MCF 10A (cell line): ENCODE data around the gene CROT. TPM values are rescaled to one million over a fixed set of nuclear protein-coding genes. Genes with fewer than 3 reads are reported as not detected.

Experiments
- BruUV-seq: library from RNA; stranded (reverse); fragments of 400-500 nt; replicated peaks from 2 replicates; lab custom pipeline; 2021; lab: Mats Ljungman, UMichigan
- CTCF ChIA-PET: fragments of 300-600 bp; sonication (Branson Sonifier 250); formaldehyde crosslinking; extraction: SDS; loops from one replicate; lab custom pipeline; 2021; ENCODE audit warnings: antibody characterized with exemption, inconsistent platforms; lab: Yijun Ruan, JAX
- POLR2A ChIA-PET: fragments of 300-600, 350-650 bp; sonication (Branson Sonifier 250); formaldehyde crosslinking; extraction: SDS; loops from one replicate; lab custom pipeline; 2020; ENCODE audit warnings: antibody characterized with exemption, inconsistent platforms; lab: Yijun Ruan, JAX
- DNase-seq: peaks from one replicate; pipeline ENCODE4 v3.0.0-alpha.2; 2018; ENCODE audit not compliant: unreplicated experiment
- H3K27ac Mint-ChIP-seq: one replicate; pipeline ENCODE4 v1.8.0; 2022; ENCODE audit warnings: mild to moderate bottlenecking, low read depth, mixed read lengths; ENCODE audit not compliant: unreplicated experiment
- H3K27me3 Mint-ChIP-seq: one replicate; pipeline ENCODE4 v1.8.0; 2022; ENCODE audit warnings: mixed read lengths; ENCODE audit not compliant: insufficient read depth, unreplicated experiment
- H3K36me3 Mint-ChIP-seq: one replicate; pipeline ENCODE4 v1.8.0; 2022; ENCODE audit warnings: mild to moderate bottlenecking, moderate library complexity, mixed read lengths; ENCODE audit not compliant: insufficient read depth, unreplicated experiment
- H3K4me1 Mint-ChIP-seq: one replicate; pipeline ENCODE4 v1.8.0; 2022; ENCODE audit warnings: mixed read lengths; ENCODE audit not compliant: insufficient read depth, unreplicated experiment
- H3K4me3 Mint-ChIP-seq: one replicate; pipeline ENCODE4 v1.8.0; 2022; ENCODE audit warnings: mild to moderate bottlenecking, moderate library complexity, mixed read lengths; ENCODE audit not compliant: unreplicated experiment
- H3K9me3 Mint-ChIP-seq: one replicate; pipeline ENCODE4 v1.8.0; 2022; ENCODE audit warnings: mixed read lengths; ENCODE audit not compliant: unreplicated experiment
- intact Hi-C: fragments of 100-400 bp; cut with micrococcal nuclease; formaldehyde crosslinking; loops from 2 replicates; pipeline ENCODE4 v1.14.1; 2022
- total RNA-seq: library from RNA; stranded (reverse); gene quantifications from 2 replicates; pipeline ENCODE4 v1.2.3, GENCODE V29; 2022
- TF ChIP-seq, protein P1 (sequence below): fragments of 200-600 bp; IDR thresholded peaks from one replicate; pipeline ENCODE4 v1.8.0; 2022; ENCODE audit warnings: antibody characterized with exemption, mild to moderate bottlenecking; ENCODE audit not compliant: unreplicated experiment

CROT gene
- total RNA-seq, 1 experiment from 2014 or later = 5.7 TPM

DNA sequence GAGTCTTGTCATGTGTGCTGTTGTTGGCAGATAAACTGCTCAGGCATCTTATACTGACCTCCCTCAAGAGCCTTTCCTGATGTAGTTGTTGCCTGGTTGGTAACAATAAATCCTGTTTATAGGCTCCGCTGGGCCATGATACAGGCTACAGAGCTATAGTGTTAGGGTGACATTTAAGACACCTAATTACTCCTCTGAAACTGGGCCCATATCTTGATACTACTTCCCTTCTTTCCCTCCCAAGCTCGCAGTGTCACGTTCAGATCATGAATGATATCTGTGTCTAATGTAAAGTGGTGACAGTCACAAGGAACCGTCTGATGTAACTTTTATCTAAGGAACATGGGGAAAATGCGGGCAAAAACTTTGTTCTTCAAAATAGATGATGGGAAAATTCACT is 35.4 kb downstream of the CROT start:
- TF ChIP-seq, protein P1, sequence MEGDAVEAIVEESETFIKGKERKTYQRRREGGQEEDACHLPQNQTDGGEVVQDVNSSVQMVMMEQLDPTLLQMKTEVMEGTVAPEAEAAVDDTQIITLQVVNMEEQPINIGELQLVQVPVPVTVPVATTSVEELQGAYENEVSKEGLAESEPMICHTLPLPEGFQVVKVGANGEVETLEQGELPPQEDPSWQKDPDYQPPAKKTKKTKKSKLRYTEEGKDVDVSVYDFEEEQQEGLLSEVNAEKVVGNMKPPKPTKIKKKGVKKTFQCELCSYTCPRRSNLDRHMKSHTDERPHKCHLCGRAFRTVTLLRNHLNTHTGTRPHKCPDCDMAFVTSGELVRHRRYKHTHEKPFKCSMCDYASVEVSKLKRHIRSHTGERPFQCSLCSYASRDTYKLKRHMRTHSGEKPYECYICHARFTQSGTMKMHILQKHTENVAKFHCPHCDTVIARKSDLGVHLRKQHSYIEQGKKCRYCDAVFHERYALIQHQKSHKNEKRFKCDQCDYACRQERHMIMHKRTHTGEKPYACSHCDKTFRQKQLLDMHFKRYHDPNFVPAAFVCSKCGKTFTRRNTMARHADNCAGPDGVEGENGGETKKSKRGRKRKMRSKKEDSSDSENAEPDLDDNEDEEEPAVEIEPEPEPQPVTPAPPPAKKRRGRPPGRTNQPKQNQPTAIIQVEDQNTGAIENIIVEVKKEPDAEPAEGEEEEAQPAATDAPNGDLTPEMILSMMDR = no peak
- POLR2A ChIA-PET = interaction anchor here (0.7 to 1.4 kb wide), 3 partner anchors 22 to 36 kb away, joined by 3 to 5 read pairs (median 4); partner anchors contain the start of gene CROT
- H3K9me3 Mint-ChIP-seq = no peaks in the 10 kb centered on the region
- DNase-seq = no peak
- CTCF ChIA-PET = interaction anchor here (0.5 kb wide), 1 partner anchor 1165 kb away, joined by 3 read pairs; no protein-coding TSS in a partner anchor
- H3K27ac Mint-ChIP-seq = no peak overlapping the region
- H3K4me3 Mint-ChIP-seq = no peak overlapping the region
- no peaks in the 10 kb centered on the region for H3K27me3 Mint-ChIP-seq
- H3K36me3 Mint-ChIP-seq = peaks cover 36% of the 10 kb centered on the region
- intact Hi-C loops = no loop called here
- BruUV-seq = no TSS peak
- no peaks in the 10 kb centered on the region for H3K4me1 Mint-ChIP-seq

DNA sequence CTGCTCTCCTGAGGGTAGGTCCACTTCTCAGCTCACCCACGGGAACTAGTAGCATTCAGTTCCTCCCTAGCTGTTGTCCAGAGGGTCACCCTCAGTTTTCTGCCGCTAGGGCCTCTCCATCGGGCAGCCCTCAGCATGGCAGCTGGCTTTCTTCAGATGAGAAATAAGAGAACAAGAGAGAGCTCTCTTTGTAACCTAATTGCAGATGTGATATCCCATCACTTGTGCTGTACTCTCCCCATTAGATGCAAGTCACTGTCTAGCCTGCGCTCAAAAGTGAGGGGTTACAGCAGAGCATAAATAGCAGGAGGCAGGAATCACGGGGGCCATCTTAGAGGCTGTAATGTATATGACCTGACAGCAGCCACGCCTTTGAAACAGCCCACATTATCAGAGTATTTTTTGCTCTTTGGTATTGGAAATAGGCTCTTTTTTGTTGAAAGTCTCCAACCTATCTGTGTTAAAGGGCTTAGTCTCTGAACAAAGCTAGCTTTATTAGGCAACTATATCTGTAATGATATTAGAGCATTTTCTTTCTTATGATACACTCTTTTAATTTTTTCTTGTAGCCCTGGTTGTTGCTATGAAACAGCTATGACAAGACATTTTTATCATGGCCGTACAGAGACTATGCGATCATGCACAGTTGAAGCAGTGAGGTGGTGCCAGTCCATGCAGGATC is 45.7 kb downstream of the CROT start:
- peaks cover 23% of the 10 kb centered on the region for H3K36me3 Mint-ChIP-seq
- no peak for DNase-seq
- no peak overlapping the region for H3K4me3 Mint-ChIP-seq
- no peaks in the 10 kb centered on the region for H3K9me3 Mint-ChIP-seq
- H3K27ac Mint-ChIP-seq = no peak overlapping the region
- POLR2A ChIA-PET = no interaction called here
- no TSS peak for BruUV-seq
- TF ChIP-seq, protein P1 = no peak
- CTCF ChIA-PET = interaction anchor here (0.6 to 1.5 kb wide), 3 partner anchors 23 to 31 kb away, joined by 3 to 9 read pairs (median 5); no protein-coding TSS in a partner anchor
- intact Hi-C loops = no loop called here
- no peaks in the 10 kb centered on the region for H3K27me3 Mint-ChIP-seq
- no peaks in the 10 kb centered on the region for H3K4me1 Mint-ChIP-seq

DNA sequence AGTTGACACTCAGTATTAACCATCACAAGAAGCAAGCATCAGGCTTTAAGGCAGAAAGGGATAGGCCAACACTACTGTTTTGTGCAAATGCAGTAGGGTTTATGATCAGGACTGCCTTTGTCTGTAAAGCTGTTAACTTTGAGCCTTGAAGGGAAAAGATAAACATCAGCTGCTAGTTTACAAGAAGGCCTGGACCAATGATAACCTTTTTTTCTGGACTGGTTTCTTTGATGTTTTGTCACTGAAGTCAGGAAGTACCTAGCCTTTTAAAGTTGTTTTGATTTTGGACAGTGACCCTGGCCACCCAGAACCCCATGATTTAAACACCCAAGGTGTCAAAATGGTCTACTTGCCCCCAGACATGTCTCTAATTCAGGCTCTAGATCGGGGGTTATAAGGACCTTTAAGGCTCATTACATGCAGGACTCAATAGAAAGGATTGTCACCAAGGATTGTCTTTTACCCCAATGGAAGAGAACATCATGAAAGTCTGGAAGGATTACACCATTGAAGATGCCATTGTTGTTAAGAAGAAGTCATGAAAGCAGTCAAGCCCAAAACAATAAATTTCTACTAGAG is 50.1 kb downstream of the CROT start:
- no peak overlapping the region for H3K27ac Mint-ChIP-seq
- TF ChIP-seq, protein P1 = no peak
- H3K36me3 Mint-ChIP-seq = peaks cover 20% of the 10 kb centered on the region
- no peaks in the 10 kb centered on the region for H3K9me3 Mint-ChIP-seq
- ChIA-PET CTCF (no interaction called here), POLR2A (no interaction called here)
- no TSS peak for BruUV-seq
- H3K4me3 Mint-ChIP-seq = no peak overlapping the region
- DNase-seq = no peak
- no peaks in the 10 kb centered on the region for H3K27me3 Mint-ChIP-seq
- intact Hi-C loops = no loop called here
- no peaks in the 10 kb centered on the region for H3K4me1 Mint-ChIP-seq

DNA sequence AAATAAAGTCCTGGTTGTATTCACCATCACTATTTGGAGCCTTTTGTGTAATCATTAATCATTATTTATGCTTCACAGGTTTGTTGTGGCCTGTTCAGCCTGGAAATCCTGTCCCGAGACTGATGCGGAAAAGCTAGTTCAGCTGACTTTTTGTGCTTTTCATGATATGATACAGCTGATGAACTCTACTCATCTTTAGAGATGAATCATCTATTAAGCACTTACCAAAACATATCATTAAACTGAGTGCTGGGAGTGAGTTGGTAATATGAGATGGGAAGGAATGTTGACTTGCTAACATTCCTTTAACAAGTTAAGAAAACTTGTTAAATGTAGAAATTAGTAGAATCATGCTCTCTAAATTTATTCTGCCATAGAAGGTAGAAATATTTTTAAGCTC is 53.0 kb downstream of the CROT start:
- BruUV-seq = no TSS peak
- CTCF ChIA-PET = interaction anchor here (0.7 to 1.5 kb wide), 5 partner anchors 18 to 713 kb away, joined by 3 to 5 read pairs (median 3); no protein-coding TSS in a partner anchor
- Mint-ChIP-seq H3K4me3 (no peak overlapping the region), H3K9me3 (no peaks in the 10 kb centered on the region), H3K27ac (no peak overlapping the region), H3K36me3 (peaks cover 14% of the 10 kb centered on the region), H3K27me3 (no peaks in the 10 kb centered on the region), H3K4me1 (no peaks in the 10 kb centered on the region)
- DNase-seq = peak; percentile 6
- TF ChIP-seq, protein P1 = no peak
- POLR2A ChIA-PET = interaction anchor here (1.5 to 1.7 kb wide), 3 partner anchors 11 to 53 kb away, joined by 4 to 5 read pairs (median 4); partner anchors contain the start of gene CROT
- intact Hi-C loops = no loop called here
